Adipocyte (in vitro differentiated cells): ENCODE results near the gene AUTS2.
A peak's percentile ranks its signal among the peaks of the same experiment; 100 is the strongest.

Experiments used
- DNase-seq: peaks from one replicate; pipeline ENCODE4 v3.0.0-alpha.2; 2015; ENCODE audit warnings: low read depth
- H3K27me3 ChIP-seq: replicated peaks from 2 replicates; pipeline ENCODE4 v1.7.0; 2013; ENCODE audit warnings: mild to moderate bottlenecking, low read length, moderate library complexity; ENCODE audit not compliant: control insufficient read depth, insufficient read depth
- H3K36me3 ChIP-seq: 2 replicates; pipeline ENCODE4 v1.7.0; 2013; ENCODE audit warnings: low read length, mild to moderate bottlenecking, moderate library complexity; ENCODE audit not compliant: control insufficient read depth, insufficient read depth, severe bottlenecking
- H3K4me1 ChIP-seq: 2 replicates; pipeline ENCODE4 v1.7.0; 2013; ENCODE audit warnings: mild to moderate bottlenecking, low read length, moderate library complexity; ENCODE audit not compliant: control insufficient read depth, insufficient read depth
- H3K4me3 ChIP-seq: 2 replicates; pipeline ENCODE4 v1.7.0; 2013; ENCODE audit warnings: mild to moderate bottlenecking, low read length, moderate library complexity
- H3K9ac ChIP-seq: 2 replicates; pipeline ENCODE4 v1.7.0; 2013; ENCODE audit warnings: mild to moderate bottlenecking, low read length, moderate library complexity
- H3K9me3 ChIP-seq: 2 replicates; pipeline ENCODE4 v1.7.0; 2013; ENCODE audit warnings: mild to moderate bottlenecking, low read length, moderate library complexity; ENCODE audit not compliant: control insufficient read depth

AUTS2 gene

GRCh38 chr7:69768986-69769595 is 170.8 kb downstream of the AUTS2 start:
- H3K4me1 ChIP-seq: peaks cover 18% of the 10 kb centered on the region
- H3K9me3 ChIP-seq: no peaks in the 10 kb centered on the region
- no peak overlapping the region for H3K9ac ChIP-seq
- H3K27me3 ChIP-seq: no peaks in the 10 kb centered on the region
- H3K4me3 ChIP-seq: no peak overlapping the region
- H3K36me3 ChIP-seq: no peaks in the 10 kb centered on the region
- no peak for DNase-seq

GRCh38 chr7:69769826-69770225 is 171.6 kb downstream of the AUTS2 start:
- Histone ChIP-seq H3K9ac (no peak overlapping the region), H3K36me3 (no peaks in the 10 kb centered on the region), H3K9me3 (no peaks in the 10 kb centered on the region), H3K4me3 (no peak overlapping the region), H3K4me1 (peaks cover 18% of the 10 kb centered on the region), H3K27me3 (no peaks in the 10 kb centered on the region)
- no peak for DNase-seq

DNA sequence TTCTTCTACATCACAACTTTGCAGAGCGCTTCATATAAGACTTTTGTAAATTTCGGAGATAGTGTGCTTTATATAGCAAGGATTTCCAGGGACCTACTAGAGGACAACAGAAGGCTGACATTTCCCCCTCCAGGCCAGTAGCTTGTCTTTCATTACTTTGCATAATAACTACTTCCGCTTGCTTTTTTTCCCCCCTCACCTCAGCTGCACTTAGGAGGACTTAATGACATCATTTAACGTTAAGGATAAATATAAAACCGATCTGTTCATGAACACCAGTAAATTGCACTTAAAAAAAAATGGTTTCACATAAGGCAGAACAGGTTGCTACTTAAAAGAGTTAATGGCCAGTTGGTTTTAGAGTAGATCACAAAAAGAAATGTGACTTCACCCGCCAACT is 172.3 kb downstream of the AUTS2 start:
- Histone ChIP-seq H3K27me3 (no peaks in the 10 kb centered on the region), H3K36me3 (no peaks in the 10 kb centered on the region), H3K9ac (no peak overlapping the region), H3K4me3 (no peak overlapping the region), H3K4me1 (peaks cover 26% of the 10 kb centered on the region), H3K9me3 (no peaks in the 10 kb centered on the region)
- no peak for DNase-seq

- Histone ChIP-seq H3K4me3 (no peak overlapping the region), H3K9me3 (no peaks in the 10 kb centered on the region), H3K4me1 (peaks cover 37% of the 10 kb centered on the region), H3K27me3 (no peaks in the 10 kb centered on the region), H3K36me3 (no peaks in the 10 kb centered on the region), H3K9ac (no peak overlapping the region)
- no peak for DNase-seq
Measured at GRCh38 chr7:69772718-69773436, 174.6 kb downstream of the AUTS2 start.

DNA sequence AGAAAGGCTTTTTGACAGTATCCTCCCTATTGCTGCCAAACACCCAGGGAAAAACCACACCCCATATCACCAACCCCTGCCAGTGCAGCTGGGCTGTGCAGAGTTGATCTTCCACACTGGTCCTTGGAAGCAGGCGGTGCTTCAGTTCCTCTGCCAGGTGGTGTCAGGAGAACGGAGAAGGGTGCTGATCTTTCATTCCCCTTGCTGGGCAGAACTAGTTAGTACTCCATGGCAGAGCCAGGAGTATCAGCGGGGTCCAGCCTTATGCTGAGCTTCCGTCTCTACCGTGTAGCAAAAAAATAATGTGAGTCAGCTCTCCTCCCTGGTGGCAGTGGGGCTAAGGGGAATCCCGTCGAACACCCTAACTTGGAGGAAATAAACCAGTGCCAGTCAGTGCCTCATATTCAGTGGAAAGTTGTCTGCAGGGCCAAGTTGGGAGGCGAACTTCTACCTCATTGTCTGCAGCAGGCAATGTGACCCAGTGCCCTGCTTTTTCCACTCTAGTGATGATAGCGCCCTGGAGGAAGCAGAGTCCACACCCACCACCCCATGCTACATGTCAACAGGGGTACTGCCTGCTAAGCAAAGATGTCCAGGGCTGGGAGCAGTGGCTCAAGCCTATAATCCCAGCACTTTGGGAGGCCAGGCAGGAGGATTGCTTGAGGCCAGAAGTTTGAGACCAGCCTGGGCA is 175.4 kb downstream of the AUTS2 start:
- H3K9ac ChIP-seq: no peak overlapping the region
- H3K4me1 ChIP-seq: peaks cover 36% of the 10 kb centered on the region
- no peaks in the 10 kb centered on the region for H3K9me3 ChIP-seq
- H3K36me3 ChIP-seq: no peaks in the 10 kb centered on the region
- no peak overlapping the region for H3K4me3 ChIP-seq
- no peaks in the 10 kb centered on the region for H3K27me3 ChIP-seq
- no peak for DNase-seq

- H3K4me3 ChIP-seq: no peak overlapping the region
- no peaks in the 10 kb centered on the region for H3K9me3 ChIP-seq
- peak; percentile 68 for DNase-seq
- H3K4me1 ChIP-seq: peaks cover 26% of the 10 kb centered on the region
- H3K27me3 ChIP-seq: no peaks in the 10 kb centered on the region
- H3K36me3 ChIP-seq: no peaks in the 10 kb centered on the region
- H3K9ac ChIP-seq: no peak overlapping the region
Measured at GRCh38 chr7:69775231-69775771, 177.0 kb downstream of the AUTS2 start.

GRCh38 chr7:69776611-69777010 is 178.3 kb downstream of the AUTS2 start:
- Histone ChIP-seq H3K4me3 (no peak overlapping the region), H3K27me3 (no peaks in the 10 kb centered on the region), H3K36me3 (no peaks in the 10 kb centered on the region), H3K4me1 (peaks cover 35% of the 10 kb centered on the region), H3K9ac (no peak overlapping the region), H3K9me3 (no peaks in the 10 kb centered on the region)
- DNase-seq: peak; percentile 78

DNA sequence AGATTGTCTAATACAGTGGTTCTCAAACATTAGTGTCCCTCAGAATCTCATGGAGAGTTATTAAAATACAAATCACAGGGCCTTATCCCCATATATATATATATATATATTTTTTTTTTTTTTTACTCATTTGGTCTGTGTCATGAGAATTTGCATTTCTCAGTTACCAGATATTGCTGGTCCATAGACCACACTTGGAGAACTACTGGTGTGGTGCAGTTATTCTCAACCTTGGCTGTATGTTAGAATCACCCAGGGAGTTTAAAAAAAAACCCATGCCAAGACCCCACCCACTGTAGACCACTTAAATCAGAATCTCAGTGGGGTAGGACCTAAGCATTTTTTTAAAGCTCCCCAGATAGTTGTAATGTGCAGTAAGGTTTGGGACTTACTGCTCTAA is 179.9 kb downstream of the AUTS2 start:
- Histone ChIP-seq H3K9ac (no peak overlapping the region), H3K9me3 (no peaks in the 10 kb centered on the region), H3K27me3 (no peaks in the 10 kb centered on the region), H3K4me3 (no peak overlapping the region), H3K36me3 (no peaks in the 10 kb centered on the region), H3K4me1 (peaks cover 50% of the 10 kb centered on the region)
- no peak for DNase-seq

- Histone ChIP-seq H3K36me3 (no peaks in the 10 kb centered on the region), H3K4me3 (no peak overlapping the region), H3K9ac (no peak overlapping the region), H3K27me3 (no peaks in the 10 kb centered on the region), H3K9me3 (no peaks in the 10 kb centered on the region), H3K4me1 (peaks cover 56% of the 10 kb centered on the region)
- DNase-seq: peak; percentile 35
Measured at GRCh38 chr7:69780379-69780778, 182.1 kb downstream of the AUTS2 start.

GRCh38 chr7:69781412-69781846 is 183.2 kb downstream of the AUTS2 start:
- Histone ChIP-seq H3K4me3 (peak overlapping the region; percentile 36), H3K27me3 (no peaks in the 10 kb centered on the region), H3K9ac (no peak overlapping the region), H3K4me1 (peaks cover 49% of the 10 kb centered on the region), H3K36me3 (no peaks in the 10 kb centered on the region), H3K9me3 (no peaks in the 10 kb centered on the region)
- peak; percentile 29 for DNase-seq

- Histone ChIP-seq H3K9me3 (no peaks in the 10 kb centered on the region), H3K27me3 (no peaks in the 10 kb centered on the region), H3K4me3 (no peak overlapping the region), H3K9ac (peak overlapping the region; percentile 30), H3K36me3 (no peaks in the 10 kb centered on the region), H3K4me1 (peaks cover 45% of the 10 kb centered on the region)
- no peak for DNase-seq
Measured at GRCh38 chr7:69782917-69783684, 184.8 kb downstream of the AUTS2 start.
